Renal cortex interstitium (tissue), 11 donors: Measurements from ENCODE around the gene NT5DC2. TPM values are rescaled to one million over a fixed set of nuclear protein-coding genes. Genes with fewer than 3 reads are reported as not detected.

Source experiments
- DNase-seq, 11 donors: peaks; one replicate each; pipeline ENCODE4 v3.0.0-alpha.2; 2013; ENCODE audit warnings: low read depth in 9 of 11, low spot score in 4 of 11; ENCODE audit errors: extremely low read depth in 1 of 11
- polyA plus RNA-seq, 3 donors: library from polyadenylated mRNA; unstranded; fragments of 120-200 nt; gene quantifications; one replicate each; pipeline ENCODE4 v1.2.1, GENCODE V29; 2013; ENCODE audit not compliant: insufficient read length in 3 of 3

NT5DC2 gene
- polyA plus RNA-seq, 3 donors = 142 to 196 (median 165) TPM

DNA sequence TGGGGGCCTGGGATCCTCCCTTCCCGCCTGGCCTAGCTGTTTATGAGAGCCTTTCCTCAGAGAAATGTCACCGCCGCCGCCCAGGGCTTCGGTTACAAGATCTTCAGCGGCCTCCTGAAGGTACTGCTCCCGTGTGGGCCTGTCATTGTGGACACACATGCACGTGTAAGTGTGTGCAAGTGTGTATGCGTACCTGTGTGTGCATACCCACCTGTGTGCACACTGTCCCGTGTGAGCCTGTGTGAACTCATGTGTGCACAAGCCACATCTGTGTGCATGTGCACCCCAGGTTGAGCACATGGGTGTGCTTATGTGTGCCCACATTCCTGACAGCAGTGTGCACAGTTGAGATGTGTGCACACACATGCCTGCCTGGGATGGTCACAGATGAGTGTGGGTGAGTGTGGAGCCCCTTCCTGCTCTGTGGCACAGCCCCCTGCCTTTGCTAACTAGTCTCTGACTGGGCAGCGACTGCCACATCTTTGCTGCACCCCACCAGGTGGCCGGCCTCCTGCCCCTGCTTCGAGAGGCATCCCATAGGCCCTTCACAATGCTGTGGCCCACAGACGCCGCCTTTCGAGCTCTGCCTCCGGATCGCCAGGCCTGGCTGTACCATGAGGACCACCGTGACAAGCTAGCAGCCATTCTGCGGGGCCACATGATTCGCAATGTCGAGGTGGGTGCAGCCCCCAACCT, 14.1 kb downstream of the NT5DC2 start:
- DNase-seq = no peak

DNA sequence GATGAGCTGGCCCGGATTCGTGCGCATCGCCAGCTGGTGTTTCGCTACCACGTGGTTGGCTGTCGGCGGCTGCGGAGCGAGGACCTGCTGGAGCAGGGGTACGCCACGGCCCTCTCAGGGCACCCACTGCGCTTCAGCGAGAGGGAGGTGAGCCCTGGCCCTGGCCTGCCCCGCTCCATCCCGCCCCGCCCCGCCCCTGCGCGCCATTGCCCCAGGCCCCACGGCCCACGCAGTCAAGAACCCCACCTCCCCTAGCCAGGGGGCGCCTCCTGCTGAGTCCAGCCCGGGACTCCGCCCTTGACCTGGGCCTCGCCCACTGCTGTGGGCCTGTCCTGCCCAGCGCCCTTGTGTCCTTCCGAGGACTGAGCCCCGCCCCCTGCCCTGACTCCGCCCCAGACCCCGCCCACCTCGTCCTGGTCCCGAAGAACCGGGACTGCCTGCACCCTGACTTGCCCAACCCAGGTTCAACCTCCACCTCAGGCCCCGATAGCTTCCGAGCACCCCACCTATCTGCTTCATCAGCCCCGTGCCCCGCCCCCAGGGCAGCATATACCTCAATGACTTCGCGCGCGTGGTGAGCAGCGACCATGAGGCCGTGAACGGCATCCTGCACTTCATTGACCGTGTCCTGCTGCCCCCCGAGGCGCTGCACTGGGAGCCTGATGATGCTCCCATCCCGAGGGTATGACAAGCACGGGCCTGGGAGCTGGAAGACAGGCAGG, 14.8 kb downstream of the NT5DC2 start:
- DNase-seq = no peak

DNA sequence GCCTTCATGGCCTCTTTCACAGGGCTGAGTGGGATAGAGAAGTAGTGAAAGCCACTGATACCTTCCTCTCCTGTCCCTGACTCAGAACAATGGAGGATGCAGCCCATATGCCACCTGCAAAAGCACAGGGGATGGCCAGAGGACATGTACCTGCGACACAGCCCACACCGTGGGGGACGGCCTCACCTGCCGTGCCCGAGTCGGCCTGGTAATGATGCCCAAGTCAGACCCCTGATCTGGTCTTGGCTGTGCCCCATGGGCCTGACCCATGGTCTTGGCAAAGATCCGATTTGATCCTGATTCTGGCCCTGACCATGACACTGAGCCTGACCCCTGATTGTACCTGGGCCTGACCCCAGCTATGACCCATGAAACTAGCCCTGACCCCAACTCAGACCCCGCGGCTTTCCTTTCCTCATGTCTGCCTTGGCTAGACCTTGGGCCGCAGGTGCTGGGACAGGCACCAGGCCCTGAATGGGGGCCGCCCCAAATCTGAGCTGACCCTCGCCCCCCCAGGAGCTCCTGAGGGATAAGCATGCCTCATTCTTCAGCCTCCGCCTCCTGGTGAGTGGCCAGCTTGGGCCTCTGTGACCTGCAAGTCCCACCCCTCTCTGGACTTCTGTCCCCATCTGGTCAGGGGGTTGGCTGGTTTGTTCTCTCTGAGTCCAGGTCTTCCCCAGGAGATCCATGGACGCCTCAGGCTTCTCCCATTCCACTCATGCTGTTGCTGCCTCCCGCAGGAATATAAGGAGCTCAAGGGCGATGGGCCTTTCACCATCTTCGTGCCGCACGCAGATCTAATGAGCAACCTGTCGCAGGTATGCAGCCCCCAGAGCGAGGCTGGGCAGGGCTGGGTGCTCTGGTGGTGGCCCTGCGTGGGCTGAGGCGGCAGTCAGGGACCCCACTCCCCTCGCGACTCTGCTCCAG, 15.6 kb downstream of the NT5DC2 start:
- DNase-seq = no peak

DNA sequence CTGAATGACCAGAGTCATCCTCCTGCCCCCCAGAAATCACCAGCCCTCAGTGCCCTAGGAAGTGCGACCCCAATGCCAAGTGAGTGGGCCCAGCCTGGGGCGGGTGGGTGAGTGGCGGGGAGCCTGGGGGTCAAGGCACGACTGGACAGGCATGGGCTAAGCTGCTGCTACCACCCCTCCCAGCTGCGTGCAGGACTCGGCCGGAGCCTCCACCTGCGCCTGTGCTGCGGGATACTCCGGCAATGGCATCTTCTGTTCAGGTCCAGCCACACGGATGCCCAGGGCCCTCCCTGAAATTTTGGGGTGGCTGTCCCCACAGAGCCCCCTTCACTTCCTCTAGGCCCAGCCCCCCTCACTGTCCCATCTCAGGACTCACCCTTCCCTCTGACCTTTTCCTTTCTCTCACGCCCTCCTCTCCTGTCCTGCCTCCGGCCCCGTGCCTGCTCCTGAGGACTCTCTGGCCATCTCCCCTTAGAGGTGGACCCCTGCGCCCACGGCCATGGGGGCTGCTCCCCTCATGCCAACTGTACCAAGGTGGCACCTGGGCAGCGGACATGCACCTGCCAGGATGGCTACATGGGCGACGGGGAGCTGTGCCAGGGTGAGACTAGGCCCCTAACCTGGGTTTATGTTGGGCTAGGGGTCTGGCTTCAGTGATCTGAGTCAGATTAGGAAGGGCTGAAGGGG, 17.0 kb downstream of the NT5DC2 start:
- DNase-seq = no peak

DNA sequence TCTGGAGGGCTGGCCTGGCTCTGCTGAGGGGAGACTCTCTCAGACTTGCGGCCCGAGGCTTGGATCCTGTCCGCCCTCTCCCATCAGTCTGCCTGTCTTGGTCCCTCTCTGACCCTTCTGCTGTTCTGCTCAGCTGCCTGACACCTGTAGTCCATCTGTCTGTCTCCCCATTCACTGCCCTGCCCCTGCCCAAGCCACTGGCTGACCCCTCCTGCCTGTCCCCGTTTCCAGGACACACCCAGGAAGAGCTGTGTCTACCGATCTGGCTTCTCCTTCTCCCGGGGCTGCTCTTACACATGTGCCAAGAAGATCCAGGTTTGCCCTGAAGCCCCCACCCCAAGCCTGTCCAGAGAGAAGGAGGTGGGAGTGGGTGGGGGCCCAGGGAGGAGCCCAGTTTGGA, 18.5 kb downstream of the NT5DC2 start:
- no peak for DNase-seq

DNA sequence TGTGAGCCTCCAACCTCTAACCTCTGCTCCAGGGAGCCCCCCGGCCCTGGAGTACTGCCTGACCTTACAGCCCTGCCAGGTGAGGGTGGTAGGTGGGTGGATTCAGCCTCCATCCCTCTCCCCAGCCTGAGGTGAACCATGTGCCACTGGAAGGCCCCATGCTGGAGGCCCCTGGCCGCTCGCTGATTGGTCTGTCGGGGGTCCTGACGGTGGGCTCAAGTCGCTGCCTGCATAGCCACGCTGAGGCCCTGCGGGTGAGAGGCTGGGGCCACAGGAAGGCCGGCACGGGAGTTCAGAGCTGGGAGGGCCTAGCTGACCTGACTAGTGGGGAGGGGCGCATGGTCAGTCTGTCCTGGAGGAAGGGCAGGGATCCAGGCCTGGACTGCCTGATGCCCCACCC, 19.1 kb downstream of the NT5DC2 start:
- DNase-seq = no peak

DNA sequence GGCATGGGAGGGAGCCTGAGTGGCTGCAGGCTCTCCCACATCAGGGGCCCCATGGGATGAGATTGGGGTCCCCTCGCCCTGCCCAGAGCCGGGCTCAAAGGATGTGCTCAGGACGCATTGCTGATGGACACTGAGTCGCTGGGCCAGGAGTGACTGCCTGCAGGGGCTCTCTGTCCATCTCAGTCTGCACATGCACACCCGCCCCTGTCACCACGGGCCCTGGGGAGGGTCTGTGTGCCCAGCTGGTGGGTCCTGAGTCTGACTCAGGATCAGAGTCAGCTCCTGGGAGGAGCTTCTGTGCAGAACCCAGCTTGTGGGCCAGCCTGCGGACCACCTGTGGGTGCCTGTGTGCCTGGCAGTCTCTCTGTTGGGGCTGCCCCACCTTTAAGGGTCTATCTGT, 20.4 kb downstream of the NT5DC2 start:
- no peak for DNase-seq

DNA sequence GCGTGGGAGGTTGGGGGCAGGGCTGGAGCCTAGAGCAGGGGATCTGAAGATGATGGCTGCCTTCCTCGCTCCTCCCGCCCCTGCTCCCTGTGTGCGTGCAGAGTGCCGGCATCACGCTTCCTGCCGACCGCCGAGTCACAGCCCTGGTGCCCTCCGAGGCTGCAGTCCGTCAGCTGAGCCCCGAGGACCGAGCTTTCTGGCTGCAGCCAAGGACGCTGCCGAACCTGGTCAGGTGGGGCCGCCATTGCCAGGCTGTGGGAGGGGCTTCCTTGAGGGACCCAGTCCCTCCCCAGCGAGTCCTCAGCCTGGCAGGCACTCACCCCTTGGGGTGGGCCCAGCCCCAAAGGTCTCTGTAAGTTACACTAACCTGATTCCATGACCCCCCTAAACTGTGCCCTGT, 20.9 kb downstream of the NT5DC2 start:
- no peak for DNase-seq

DNA sequence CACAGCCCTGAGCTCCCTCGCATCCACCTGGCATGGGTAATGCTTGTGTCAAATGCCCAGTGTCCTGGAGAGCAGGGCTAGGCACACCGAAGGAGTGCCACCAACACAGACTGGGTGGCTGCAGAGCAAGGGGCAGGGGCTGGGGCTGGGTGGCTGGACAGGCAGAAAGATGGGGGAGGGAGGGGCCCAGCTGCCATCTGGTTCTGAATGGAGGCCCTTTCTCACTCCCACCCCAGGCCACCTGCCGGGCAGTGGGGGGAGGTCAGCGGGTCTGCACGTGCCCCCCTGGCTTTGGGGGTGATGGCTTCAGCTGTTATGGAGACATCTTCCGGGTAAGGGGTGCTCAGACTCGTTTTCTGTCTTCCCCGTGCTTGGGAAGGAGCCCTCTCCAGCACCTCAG, 21.6 kb downstream of the NT5DC2 start:
- no peak for DNase-seq

DNA sequence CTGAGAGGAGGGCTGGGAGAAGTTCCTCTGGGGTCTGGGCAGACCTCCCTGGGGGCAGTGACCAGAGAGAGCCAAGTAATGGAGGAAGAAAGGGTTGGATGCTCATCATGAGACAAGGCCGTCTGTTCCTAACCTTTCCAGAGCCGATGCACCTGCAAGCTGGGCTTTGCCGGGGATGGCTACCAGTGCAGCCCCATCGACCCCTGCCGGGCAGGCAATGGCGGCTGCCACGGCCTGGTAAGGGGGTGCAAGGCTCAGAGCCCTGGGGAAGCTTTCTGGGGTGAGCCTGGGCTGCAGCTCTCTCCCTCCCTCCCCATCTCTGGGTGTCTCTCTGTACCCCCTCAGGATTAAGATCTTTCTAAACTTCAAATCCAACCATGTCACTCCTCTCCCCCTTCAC, 22.1 kb downstream of the NT5DC2 start:
- DNase-seq = no peak

DNA sequence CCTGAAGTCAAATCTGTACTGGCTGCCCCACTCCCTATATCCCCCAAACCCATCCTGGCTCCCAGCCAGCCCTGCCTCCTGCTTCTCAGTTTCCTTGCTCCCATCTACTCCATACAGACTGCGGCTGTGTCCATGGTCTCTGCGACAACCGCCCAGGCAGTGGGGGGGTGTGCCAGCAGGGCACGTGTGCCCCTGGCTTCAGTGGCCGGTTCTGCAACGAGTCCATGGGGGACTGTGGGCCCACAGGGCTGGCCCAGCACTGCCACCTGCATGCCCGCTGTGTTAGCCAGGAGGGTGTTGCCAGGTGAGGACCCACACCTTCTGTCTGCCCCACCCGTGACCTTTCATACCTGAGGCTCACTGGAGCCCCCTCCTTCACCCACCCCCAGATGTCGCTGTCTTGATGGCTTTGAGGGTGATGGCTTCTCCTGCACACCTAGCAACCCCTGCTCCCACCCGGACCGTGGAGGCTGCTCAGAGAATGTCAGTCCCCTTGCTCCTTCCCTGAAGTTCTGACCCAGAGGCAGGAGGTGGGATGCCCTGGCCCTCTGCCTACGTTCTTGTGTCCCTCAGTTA, 23.8 kb downstream of the NT5DC2 start:
- no peak for DNase-seq

DNA sequence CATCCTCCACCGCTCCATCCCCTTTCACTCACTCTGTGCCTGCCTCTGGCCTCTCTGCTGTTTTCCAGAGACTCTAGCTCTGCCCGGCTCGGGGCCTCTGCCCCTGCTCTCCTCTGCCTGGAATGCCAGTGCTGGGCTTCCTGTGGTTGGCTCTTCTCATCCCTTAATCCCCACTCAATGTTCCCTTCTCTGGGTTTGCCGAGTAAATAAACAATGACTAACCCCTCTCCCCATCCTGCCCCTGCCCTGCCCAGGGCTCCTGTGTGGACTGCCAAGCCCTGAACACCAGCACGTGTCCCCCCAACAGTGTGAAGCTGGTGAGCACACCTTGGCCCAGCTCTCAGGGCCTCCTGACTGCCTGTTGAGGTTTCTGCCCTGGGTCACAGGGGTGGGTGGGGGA, 26.3 kb downstream of the NT5DC2 start:
- no peak for DNase-seq

DNA sequence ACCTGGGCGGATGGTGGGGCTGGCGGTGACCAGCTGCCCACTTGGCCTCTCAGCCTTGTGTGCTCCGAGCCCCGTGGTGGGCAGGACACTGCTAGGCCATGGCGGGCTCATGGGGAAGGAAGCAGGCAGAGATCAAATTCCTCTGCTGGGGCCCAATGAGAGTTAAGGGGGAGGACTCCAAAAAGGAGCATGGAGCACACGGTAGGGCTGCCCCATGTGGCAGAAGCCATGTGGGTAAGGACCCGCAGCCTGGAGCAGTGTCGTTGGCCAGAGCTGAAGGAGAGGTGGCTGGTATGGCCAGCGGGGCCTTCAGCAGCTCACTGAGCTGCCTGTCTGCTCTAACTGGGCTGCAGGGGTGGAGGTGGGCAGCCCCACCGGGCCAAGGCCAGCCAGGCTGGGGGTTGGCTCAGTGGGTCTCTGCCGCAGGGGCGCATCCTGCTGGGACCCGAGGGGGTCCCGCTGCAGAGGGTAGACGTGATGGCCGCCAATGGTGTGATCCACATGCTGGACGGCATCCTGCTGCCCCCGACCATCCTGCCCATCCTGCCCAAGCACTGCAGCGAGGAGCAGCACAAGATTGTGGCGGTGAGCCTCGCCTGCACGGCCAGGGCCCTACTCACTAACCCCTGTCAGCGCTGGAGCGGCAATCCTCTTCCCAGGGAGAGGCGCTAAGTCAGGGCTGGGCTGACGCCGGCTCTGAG, 27.2 kb downstream of the NT5DC2 start:
- DNase-seq = no peak

DNA sequence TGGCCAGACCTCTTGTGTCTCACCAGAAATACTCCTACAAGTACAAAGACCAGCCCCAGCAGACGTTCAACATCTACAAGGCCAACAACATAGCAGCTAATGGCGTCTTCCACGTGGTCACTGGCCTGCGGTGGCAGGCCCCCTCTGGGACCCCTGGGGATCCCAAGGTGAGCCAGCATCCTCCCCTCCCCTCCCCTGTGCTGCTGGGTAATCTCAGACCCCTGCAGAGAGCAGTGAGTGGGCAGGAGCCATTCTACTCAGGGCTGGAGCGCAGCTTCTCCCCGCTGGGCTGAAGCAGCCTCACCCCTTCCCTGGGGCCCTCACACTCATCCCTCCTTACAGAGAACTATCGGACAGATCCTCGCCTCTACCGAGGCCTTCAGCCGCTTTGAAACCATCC, 28.7 kb downstream of the NT5DC2 start:
- DNase-seq = no peak

DNA sequence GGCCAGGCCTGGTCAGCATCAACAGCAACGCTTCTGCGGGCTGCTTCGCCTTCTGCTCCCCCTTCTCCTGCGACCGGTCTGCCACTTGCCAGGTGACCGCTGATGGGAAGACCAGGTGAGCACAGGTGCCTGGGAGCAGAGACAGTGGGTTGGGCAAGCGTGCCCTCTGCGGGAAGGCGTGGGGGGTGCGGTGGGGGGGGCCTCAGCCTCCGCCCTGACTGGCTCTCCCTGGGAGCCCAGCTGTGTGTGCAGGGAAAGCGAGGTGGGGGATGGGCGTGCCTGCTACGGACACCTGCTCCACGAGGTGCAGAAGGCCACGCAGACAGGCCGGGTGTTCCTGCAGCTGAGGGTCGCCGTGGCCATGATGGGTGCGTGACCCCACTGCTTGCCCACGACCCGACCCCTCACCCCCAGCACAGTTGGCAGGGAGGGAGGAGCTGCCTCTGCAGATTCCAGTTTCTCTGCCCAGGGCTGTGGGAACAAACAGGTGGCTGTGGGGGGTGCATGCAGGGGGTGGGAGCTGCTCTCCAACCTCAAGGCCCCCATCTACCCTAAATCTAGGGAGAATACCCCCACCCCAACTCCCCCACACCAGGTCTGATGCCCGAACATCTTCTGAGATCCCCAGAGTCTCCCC, 29.8 kb downstream of the NT5DC2 start:
- DNase-seq = no peak

DNA sequence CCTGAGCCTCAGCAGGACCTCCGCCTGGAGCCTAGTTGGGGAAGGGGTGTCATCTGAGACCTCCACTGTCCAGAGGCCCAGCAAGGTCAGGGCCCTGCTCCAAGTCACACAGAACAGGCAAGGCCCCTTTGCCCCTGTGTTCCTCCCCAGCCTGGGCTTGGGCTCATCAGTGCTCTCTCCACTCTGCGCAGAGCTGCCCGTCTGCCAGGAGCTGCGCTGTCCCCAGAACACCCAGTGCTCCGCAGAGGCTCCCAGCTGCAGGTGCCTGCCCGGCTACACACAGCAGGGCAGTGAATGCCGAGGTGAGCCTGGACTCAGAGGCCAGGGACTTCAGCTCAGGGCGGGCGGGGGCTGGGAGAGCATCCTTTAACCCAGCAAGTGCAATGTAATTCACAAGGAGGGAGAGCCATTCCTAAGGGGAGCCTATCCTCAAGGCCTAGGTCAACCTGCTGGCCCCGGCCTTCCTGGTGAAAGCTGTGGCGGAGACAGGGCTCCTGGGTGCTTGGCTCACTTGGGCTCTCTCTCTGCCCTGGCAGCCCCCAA, 30.8 kb downstream of the NT5DC2 start:
- no peak for DNase-seq

DNA sequence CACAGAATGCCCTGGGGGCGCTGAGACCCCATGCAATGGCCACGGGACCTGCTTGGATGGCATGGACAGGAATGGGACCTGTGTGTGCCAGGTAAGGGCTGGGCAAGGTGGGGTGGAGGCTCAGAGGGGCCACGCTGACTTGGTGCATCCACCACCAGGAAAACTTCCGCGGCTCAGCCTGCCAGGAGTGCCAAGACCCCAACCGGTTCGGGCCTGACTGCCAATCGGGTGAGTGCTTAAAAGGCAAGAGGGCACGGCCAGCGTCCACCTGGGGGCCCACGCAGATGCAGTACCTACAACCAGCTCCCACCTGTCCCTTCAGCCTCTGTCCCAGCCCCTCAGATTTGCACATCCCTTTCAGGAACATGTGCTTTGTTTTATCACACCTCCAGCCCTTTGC, 31.7 kb downstream of the NT5DC2 start:
- no peak for DNase-seq

DNA sequence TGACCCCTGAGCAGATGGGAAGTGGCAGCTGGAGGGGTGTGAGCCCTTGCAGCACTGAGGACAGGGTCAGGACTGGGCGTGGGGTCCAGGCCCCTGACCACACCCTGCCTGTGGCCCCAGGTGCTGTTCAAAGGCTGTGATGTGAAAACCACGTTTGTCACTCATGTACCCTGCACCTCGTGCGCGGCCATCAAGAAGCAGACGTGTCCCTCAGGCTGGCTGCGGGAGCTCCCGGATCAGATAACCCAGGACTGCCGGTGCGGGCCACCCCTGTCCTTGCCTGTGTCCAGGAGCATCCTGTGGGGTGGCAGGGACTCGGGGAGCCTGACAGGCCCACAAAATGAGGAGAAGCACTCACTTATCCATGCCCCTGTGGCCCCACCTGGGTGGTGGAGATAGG, 32.6 kb downstream of the NT5DC2 start:
- no peak for DNase-seq
